Stimulated activated naive CD8-positive, alpha-beta T cell treated with anti-CD3 and anti-CD28 coated beads, Interleukin-15, Interleukin-2, amounts not matched to agents 100 ng/mL and 50 ng/mL, for 24 hours (primary cell): ENCODE data around the gene XPNPEP2.

Source experiments
- H3K27ac Mint-ChIP-seq: one replicate; pipeline ENCODE4 v1.8.0; 2021; ENCODE audit warnings: mild to moderate bottlenecking, mixed read lengths
- H3K27me3 Mint-ChIP-seq: one replicate; pipeline ENCODE4 v1.8.0; 2021; ENCODE audit warnings: mixed read lengths
- H3K36me3 Mint-ChIP-seq: one replicate; pipeline ENCODE4 v1.8.0; 2021; ENCODE audit warnings: low read depth, mixed read lengths
- H3K4me1 Mint-ChIP-seq: one replicate; pipeline ENCODE4 v1.8.0; 2021; ENCODE audit warnings: low read depth, mixed read lengths
- H3K4me3 Mint-ChIP-seq: one replicate; pipeline ENCODE4 v1.8.0; 2021; ENCODE audit warnings: mild to moderate bottlenecking, mixed read lengths
- H3K9me3 Mint-ChIP-seq: one replicate; pipeline ENCODE4 v1.8.0; 2021; ENCODE audit warnings: mixed read lengths

XPNPEP2 gene

GRCh38 chrX:129808158-129808828 lies 69.5 kb downstream of the XPNPEP2 start:
- no peaks in the 10 kb centered on the region for H3K27me3 Mint-ChIP-seq
- H3K36me3 Mint-ChIP-seq = peaks cover 34% of the 10 kb centered on the region
- no peak overlapping the region for H3K27ac Mint-ChIP-seq
- H3K4me1 Mint-ChIP-seq = peaks cover 26% of the 10 kb centered on the region
- H3K4me3 Mint-ChIP-seq = peak overlapping the region; percentile 10
- H3K9me3 Mint-ChIP-seq = no peaks in the 10 kb centered on the region

- H3K27me3 Mint-ChIP-seq = no peaks in the 10 kb centered on the region
- peaks cover 30% of the 10 kb centered on the region for H3K36me3 Mint-ChIP-seq
- peaks cover 20% of the 10 kb centered on the region for H3K4me1 Mint-ChIP-seq
- no peaks in the 10 kb centered on the region for H3K9me3 Mint-ChIP-seq
- peak overlapping the region; percentile 10 for H3K4me3 Mint-ChIP-seq
- no peak overlapping the region for H3K27ac Mint-ChIP-seq
Observed at GRCh38 chrX:129808829-129809796, 70.3 kb downstream of the XPNPEP2 start.

- no peaks in the 10 kb centered on the region for H3K9me3 Mint-ChIP-seq
- no peak overlapping the region for H3K27ac Mint-ChIP-seq
- peaks cover 29% of the 10 kb centered on the region for H3K36me3 Mint-ChIP-seq
- peaks cover 11% of the 10 kb centered on the region for H3K4me1 Mint-ChIP-seq
- no peaks in the 10 kb centered on the region for H3K27me3 Mint-ChIP-seq
- H3K4me3 Mint-ChIP-seq = no peak overlapping the region
Observed at GRCh38 chrX:129813662-129814368, 75.0 kb downstream of the XPNPEP2 start.

- peaks cover 2% of the 10 kb centered on the region for H3K4me1 Mint-ChIP-seq
- no peaks in the 10 kb centered on the region for H3K27me3 Mint-ChIP-seq
- no peak overlapping the region for H3K4me3 Mint-ChIP-seq
- peaks cover 12% of the 10 kb centered on the region for H3K36me3 Mint-ChIP-seq
- no peaks in the 10 kb centered on the region for H3K9me3 Mint-ChIP-seq
- no peak overlapping the region for H3K27ac Mint-ChIP-seq
Observed at GRCh38 chrX:129818123-129818522, 79.3 kb downstream of the XPNPEP2 start.
